ENCODE measurements around the gene KHDC1. TPM values are rescaled to one million over a fixed set of nuclear protein-coding genes. Genes with fewer than 3 reads are reported as not detected.
A peak's percentile ranks its signal among the peaks of the same experiment; 100 is the strongest.
"Not testable (repeated sequence)": the region's sequence is repeated elsewhere in the genome, so short reads cannot be mapped to it uniquely, and the experiment has no call there.

Gene KHDC1
- total RNA-seq, 4 donors from 2014 or later, result 0.79 to 2.5 (median 1.1) TPM

- DNase-seq (ENCODE audit: low spot score), result no peak
- TF ChIP-seq, protein P1, sequence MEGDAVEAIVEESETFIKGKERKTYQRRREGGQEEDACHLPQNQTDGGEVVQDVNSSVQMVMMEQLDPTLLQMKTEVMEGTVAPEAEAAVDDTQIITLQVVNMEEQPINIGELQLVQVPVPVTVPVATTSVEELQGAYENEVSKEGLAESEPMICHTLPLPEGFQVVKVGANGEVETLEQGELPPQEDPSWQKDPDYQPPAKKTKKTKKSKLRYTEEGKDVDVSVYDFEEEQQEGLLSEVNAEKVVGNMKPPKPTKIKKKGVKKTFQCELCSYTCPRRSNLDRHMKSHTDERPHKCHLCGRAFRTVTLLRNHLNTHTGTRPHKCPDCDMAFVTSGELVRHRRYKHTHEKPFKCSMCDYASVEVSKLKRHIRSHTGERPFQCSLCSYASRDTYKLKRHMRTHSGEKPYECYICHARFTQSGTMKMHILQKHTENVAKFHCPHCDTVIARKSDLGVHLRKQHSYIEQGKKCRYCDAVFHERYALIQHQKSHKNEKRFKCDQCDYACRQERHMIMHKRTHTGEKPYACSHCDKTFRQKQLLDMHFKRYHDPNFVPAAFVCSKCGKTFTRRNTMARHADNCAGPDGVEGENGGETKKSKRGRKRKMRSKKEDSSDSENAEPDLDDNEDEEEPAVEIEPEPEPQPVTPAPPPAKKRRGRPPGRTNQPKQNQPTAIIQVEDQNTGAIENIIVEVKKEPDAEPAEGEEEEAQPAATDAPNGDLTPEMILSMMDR (IDR thresholded peaks at IDR 0.05), result no peak
- no peak for ATAC-seq (ENCODE audit: low FRiP score)
Observed at GRCh38 chr6:73242001-73242400, 21.0 kb downstream of the KHDC1 start.

GRCh38 chr6:73240730-73241129 is 22.3 kb downstream of the KHDC1 start:
- DNase-seq (ENCODE audit: low spot score), result no peak
- TF ChIP-seq, protein P1 (IDR thresholded peaks at IDR 0.05), result no peak
- ATAC-seq (ENCODE audit: low FRiP score), result no peak

DNA sequence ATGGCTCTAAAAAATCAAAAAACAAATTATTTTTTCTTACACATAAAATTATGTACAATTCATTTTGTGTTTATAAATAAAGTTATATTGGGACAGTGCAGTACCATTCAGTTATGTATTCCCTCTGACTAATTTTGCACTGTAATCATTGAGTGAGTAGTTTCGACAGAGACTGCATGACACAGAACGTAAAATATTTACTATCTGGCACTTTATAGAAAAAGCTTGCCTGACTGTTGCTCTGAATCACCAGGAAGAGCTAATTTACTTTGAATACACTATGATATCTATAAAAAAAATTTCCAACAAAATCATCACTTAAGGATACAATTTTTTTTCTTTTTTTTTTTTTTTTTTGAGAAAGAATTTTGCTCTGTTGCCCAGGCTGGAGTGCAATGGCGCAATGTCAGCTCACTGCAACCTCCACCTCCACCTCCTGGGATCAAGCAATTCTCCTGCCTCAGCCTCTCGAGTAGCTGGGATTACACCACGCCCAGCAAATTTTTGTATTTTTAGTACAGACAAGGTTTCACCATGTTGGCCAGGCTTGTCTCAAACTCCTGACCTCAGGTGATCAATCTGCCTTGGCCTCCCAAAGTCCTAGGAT is 26.7 kb downstream of the KHDC1 start:
- no peak for DNase-seq (ENCODE audit: low spot score)
- TF ChIP-seq, protein P1 (IDR thresholded peaks at IDR 0.05), result no peak
- ATAC-seq (ENCODE audit: low FRiP score), result peak; percentile 74

DNA sequence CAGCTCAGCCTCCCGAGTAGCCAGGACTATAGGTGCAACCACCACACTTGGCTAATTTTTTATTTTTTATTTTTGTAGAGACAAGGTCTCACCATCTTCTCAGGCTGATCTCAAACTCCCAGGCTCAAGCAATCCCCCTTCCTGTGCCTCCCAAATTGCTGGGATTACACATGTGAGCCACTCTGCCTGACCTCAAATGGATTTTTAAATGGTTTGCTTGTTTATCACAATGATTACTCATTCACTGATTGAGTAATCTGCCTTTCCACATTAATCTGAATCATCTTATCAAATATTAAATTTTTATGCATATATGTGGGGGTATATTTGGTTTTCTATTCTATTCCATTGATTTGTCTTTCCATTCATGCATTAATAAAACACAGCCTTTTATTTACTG is 28.3 kb downstream of the KHDC1 start:
- TF ChIP-seq, protein P1 (IDR thresholded peaks at IDR 0.05), result no peak
- DNase-seq (ENCODE audit: low spot score), result no peak
- peak; percentile 72 for ATAC-seq (ENCODE audit: low FRiP score)

DNA sequence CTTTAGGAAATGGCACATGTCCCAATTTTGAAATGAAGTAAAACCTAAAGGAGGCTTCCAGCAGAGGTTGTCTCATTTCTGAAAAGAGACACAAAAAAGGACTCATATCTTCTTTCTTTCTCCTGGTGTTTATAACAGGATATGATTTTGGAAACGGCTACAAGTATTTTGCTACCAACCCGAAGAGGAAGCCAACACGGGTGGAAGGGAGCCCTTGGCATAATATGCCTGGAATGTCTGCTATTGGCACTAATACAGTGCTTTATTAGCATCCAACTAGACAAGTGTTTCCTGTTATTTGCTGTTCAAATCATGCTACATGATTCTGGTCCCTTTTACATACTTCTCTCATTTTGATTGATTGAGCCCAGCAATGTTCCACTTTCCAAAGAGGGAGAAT is 29.0 kb downstream of the KHDC1 start:
- not testable (repeated sequence) for DNase-seq (ENCODE audit: low spot score); ATAC-seq (ENCODE audit: low FRiP score)

- DNase-seq (ENCODE audit: low spot score) (no peak), ATAC-seq (ENCODE audit: low FRiP score) (no peak)
- TF ChIP-seq, protein P1 (IDR thresholded peaks at IDR 0.05), result no peak
Observed at GRCh38 chr6:73233048-73233447, 29.9 kb downstream of the KHDC1 start.

- TF ChIP-seq, protein P1 (IDR thresholded peaks at IDR 0.05), result no peak
- no peak for DNase-seq (ENCODE audit: low spot score)
- ATAC-seq (ENCODE audit: low FRiP score), result no peak
Observed at GRCh38 chr6:73231986-73232391, 31.0 kb downstream of the KHDC1 start.

Measured in omental fat pad (tissue), 4 donors.